ENCODE measurements around the gene ELL.

The ELL gene

GRCh38 chr19:18430417-18431144 lies 91.3 kb downstream of the ELL start:
- no peak for DNase-seq
- H3K27ac ChIP-seq (ENCODE audit: low read depth, low read length) = no peak overlapping the region

DNA sequence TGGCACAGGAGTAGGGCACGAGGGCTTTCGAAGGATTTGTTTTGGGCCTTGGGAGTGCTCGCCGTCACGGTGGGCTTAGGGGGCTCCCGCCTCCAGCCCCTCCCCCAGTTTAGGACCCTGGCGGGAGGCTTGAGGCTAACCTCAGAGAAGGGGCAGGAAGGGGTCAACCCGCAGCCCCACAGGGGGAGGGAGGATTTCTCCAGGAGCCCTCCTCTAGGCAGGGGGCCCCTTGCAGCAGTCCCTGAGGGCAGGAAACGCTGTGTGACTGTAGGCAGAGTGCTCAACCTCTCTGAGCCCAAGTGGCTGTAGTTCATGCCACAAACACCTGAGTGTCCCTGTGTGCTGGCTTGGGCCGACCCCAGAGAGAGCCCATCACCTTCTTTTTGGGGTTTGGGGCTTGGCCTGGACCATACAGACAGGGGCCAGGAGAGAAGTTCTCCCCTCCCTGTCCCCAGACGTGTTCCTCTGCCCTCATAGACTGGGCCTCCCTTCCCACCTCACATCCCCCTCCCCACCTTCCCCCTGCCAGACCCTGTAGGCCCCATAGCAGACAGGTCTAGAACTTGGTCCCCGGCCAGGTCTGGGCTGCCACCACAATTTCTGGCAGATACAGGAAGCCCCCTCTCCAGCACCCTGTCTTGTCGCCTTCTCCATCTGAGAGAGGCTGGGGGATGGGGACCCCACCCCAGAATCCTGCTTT lies 92.0 kb downstream of the ELL start:
- no peak overlapping the region for H4K5ac ChIP-seq (ENCODE audit: low read length)
- no peaks in the 10 kb centered on the region for H3K27me3 ChIP-seq (ENCODE audit: insufficient read depth, low read length, poor library complexity)
- H3K56ac ChIP-seq (ENCODE audit: low read length) = peak overlapping the region; percentile 85
- no peak overlapping the region for H2BK15ac ChIP-seq (replicated peaks; ENCODE audit: low read depth)
- no peak overlapping the region for H3K23ac ChIP-seq (ENCODE audit: low read length)
- peak overlapping the region; percentile 22 for H3K18ac ChIP-seq (ENCODE audit: low read length)
- DNase-seq = peak; percentile 51
- H3K79me2 ChIP-seq (ENCODE audit: control insufficient read depth, insufficient read depth, low read length) = no peaks in the 10 kb centered on the region
- no peak overlapping the region for H3K4me3 ChIP-seq (ENCODE audit: low read length)
- H3K4me1 ChIP-seq (ENCODE audit: control insufficient read depth, low read depth, low read length) = peaks cover 2% of the 10 kb centered on the region
- peak overlapping the region; percentile 73 for H3K27ac ChIP-seq (ENCODE audit: low read depth, low read length)
- no CpG with 5 or more reads among the region's 13 CpGs for WGBS (ENCODE audit: extremely low coverage, insufficient coverage, low lambda C conversion rate)
- peak overlapping the region; percentile 5 for H3K4ac ChIP-seq (ENCODE audit: low read depth, low read length)
- H3K9ac ChIP-seq (ENCODE audit: low read length) = peak overlapping the region; percentile 69
- no peak overlapping the region for H2BK5ac ChIP-seq (ENCODE audit: low read length)
- peak overlapping the region; percentile 36 for H3K4me2 ChIP-seq (ENCODE audit: low read length)
- H3K79me1 ChIP-seq (ENCODE audit: low read length) = no peaks in the 10 kb centered on the region
- H3K36me3 ChIP-seq (ENCODE audit: control insufficient read depth, insufficient read depth, low read length) = no peaks in the 10 kb centered on the region
- H4K8ac ChIP-seq (ENCODE audit: low read depth, low read length) = no peak overlapping the region
- no peak overlapping the region for H2BK120ac ChIP-seq (ENCODE audit: low read depth, low read length)
- no peak overlapping the region for H2AK5ac ChIP-seq (ENCODE audit: low read length)

More at GRCh38 chr19:18430417-18431144, 91.3 kb downstream of the ELL start:
- whole genome bisulfite sequencing (ENCODE audit: extremely low coverage, insufficient coverage, low lambda C conversion rate) = no CpG with 5 or more reads among the region's 21 CpGs
- no peak overlapping the region for H4K5ac ChIP-seq (ENCODE audit: low read length)
- no peak overlapping the region for H3K23ac ChIP-seq (ENCODE audit: low read length)
- no peaks in the 10 kb centered on the region for H3K79me2 ChIP-seq (ENCODE audit: control insufficient read depth, insufficient read depth, low read length)
- H3K4ac ChIP-seq (ENCODE audit: low read depth, low read length) = no peak overlapping the region
- no peak overlapping the region for H3K56ac ChIP-seq (ENCODE audit: low read length)
- no peaks in the 10 kb centered on the region for H3K27me3 ChIP-seq (ENCODE audit: insufficient read depth, low read length, poor library complexity)
- H3K4me3 ChIP-seq (ENCODE audit: low read length) = no peak overlapping the region
- no peaks in the 10 kb centered on the region for H3K79me1 ChIP-seq (ENCODE audit: low read length)
- no peaks in the 10 kb centered on the region for H3K36me3 ChIP-seq (ENCODE audit: control insufficient read depth, insufficient read depth, low read length)
- no peak overlapping the region for H2BK15ac ChIP-seq (replicated peaks; ENCODE audit: low read depth)
- H3K4me1 ChIP-seq (ENCODE audit: control insufficient read depth, low read depth, low read length) = peaks cover 2% of the 10 kb centered on the region
- H4K8ac ChIP-seq (ENCODE audit: low read depth, low read length) = no peak overlapping the region
- no peak overlapping the region for H2BK5ac ChIP-seq (ENCODE audit: low read length)
- no peak overlapping the region for H3K9ac ChIP-seq (ENCODE audit: low read length)
- no peak overlapping the region for H3K18ac ChIP-seq (ENCODE audit: low read length)
- no peak overlapping the region for H2AK5ac ChIP-seq (ENCODE audit: low read length)
- H3K4me2 ChIP-seq (ENCODE audit: low read length) = no peak overlapping the region
- H2BK120ac ChIP-seq (ENCODE audit: low read depth, low read length) = no peak overlapping the region

DNA sequence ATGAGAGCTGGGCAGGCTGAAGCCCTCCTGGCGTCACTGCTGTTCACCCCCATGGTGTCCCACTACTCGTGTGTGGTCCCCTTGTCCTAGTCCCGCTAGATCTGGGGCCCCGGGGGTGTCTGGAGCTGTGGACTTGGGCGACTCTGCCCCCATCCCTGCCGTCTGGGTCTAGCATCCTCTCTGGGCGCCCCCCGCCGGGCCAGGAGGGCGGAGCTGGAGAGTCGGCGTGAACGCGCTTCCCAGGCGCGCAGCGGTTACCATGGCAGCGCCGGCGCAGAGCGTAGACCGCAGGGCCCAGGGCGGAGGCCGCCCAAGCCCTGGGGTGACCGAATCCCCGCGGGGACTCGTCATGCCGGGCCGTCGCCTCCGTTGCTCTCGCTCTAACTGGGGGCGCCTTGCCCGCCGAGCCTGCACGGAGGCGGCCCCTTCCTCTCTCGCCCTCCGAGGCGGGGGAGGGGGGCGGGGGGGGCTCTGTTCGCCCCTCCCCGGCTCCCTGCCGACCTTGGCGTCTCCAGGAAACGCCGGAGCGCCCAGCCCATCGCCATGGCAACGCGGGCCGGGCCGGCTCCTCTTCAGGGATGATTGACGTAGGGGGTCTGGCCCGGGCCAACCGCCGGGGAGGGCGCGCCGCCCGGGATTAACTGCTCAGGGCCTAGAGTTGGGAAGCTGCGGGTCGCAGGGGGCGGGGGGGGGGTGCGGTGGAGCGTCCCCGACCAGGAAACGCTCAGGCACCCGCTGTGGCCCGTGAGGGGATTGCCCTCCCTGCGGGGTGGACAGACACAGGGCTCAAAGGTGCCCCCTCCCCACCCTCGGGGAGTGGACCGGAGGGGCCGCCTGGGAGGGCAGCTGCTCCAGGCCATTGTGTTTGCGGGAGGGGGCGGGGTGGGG lies 92.8 kb downstream of the ELL start:
- no CpG with 5 or more reads among the region's 77 CpGs for WGBS (ENCODE audit: extremely low coverage, insufficient coverage, low lambda C conversion rate)
- peak overlapping the region; percentile 69 for H3K9ac ChIP-seq (ENCODE audit: low read length)

DNA sequence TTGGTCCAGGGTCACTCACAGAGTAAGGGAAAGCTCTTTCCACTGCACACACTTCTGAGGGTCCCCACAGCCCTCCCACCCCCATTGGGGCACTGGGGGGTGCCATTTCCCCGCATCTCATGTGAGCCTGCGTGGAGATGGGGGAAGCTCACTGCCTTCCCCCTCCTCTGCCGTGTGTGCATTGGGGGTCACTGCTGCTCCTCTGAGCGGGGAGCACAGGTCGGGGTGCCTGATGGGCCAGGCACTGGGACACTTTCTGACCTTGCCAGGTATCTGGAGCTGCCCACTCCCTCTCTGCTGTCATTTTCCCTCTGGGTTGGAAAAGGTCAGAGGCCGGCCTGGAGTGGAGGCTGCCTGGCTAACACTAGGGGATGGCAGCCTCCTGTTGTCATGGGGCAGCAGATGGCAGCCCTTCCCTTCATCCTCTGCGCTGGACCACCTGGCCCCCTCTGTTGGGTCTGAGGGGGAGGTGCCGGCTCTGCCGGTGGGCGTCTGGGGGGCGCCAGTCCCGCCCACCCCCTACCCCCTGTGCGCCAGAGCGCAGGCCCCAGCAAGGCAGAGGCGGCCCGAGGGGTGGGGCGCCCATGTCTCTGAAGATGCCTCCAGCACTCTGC lies 93.6 kb downstream of the ELL start:
- Histone ChIP-seq H3K9ac (ENCODE audit: low read length) (no peak overlapping the region), H3K79me1 (ENCODE audit: low read length) (peaks cover 2% of the 10 kb centered on the region), H3K4me2 (ENCODE audit: low read length) (no peak overlapping the region), H3K36me3 (ENCODE audit: control insufficient read depth, insufficient read depth, low read length) (no peaks in the 10 kb centered on the region), H2BK120ac (ENCODE audit: low read depth, low read length) (no peak overlapping the region), H3K56ac (ENCODE audit: low read length) (no peak overlapping the region), H2BK5ac (ENCODE audit: low read length) (no peak overlapping the region), H3K27me3 (ENCODE audit: insufficient read depth, low read length, poor library complexity) (no peaks in the 10 kb centered on the region), H3K27ac (ENCODE audit: low read depth, low read length) (no peak overlapping the region), H3K4me1 (ENCODE audit: control insufficient read depth, low read depth, low read length) (peaks cover 2% of the 10 kb centered on the region), H3K4ac (ENCODE audit: low read depth, low read length) (no peak overlapping the region), H3K18ac (ENCODE audit: low read length) (no peak overlapping the region), H2AK5ac (ENCODE audit: low read length) (no peak overlapping the region), H3K79me2 (ENCODE audit: control insufficient read depth, insufficient read depth, low read length) (peaks cover under 1% of the 10 kb centered on the region), H2BK15ac (replicated peaks; ENCODE audit: low read depth) (no peak overlapping the region), H3K4me3 (ENCODE audit: low read length) (no peak overlapping the region), H4K5ac (ENCODE audit: low read length) (no peak overlapping the region), H4K8ac (ENCODE audit: low read depth, low read length) (no peak overlapping the region), H3K23ac (ENCODE audit: low read length) (no peak overlapping the region)
- no CpG with 5 or more reads among the region's 17 CpGs for WGBS (ENCODE audit: extremely low coverage, insufficient coverage, low lambda C conversion rate)
- DNase-seq = no peak

More for the DNA sequence above, 92.8 kb downstream of the ELL start:
- no peak overlapping the region for H3K4me3 ChIP-seq (ENCODE audit: low read length)
- peak overlapping the region; percentile 68 for H3K4me2 ChIP-seq (ENCODE audit: low read length)
- H2AK5ac ChIP-seq (ENCODE audit: low read length) = no peak overlapping the region
- no peak overlapping the region for H2BK120ac ChIP-seq (ENCODE audit: low read depth, low read length)
- H3K4me1 ChIP-seq (ENCODE audit: control insufficient read depth, low read depth, low read length) = peaks cover 2% of the 10 kb centered on the region
- H3K36me3 ChIP-seq (ENCODE audit: control insufficient read depth, insufficient read depth, low read length) = no peaks in the 10 kb centered on the region
- no peak overlapping the region for H2BK5ac ChIP-seq (ENCODE audit: low read length)
- peak overlapping the region; percentile 79 for H3K27ac ChIP-seq (ENCODE audit: low read depth, low read length)
- no peak overlapping the region for H2BK15ac ChIP-seq (replicated peaks; ENCODE audit: low read depth)
- H4K5ac ChIP-seq (ENCODE audit: low read length) = no peak overlapping the region
- no peaks in the 10 kb centered on the region for H3K79me2 ChIP-seq (ENCODE audit: control insufficient read depth, insufficient read depth, low read length)
- peak overlapping the region; percentile 5 for H3K4ac ChIP-seq (ENCODE audit: low read depth, low read length)
- H3K56ac ChIP-seq (ENCODE audit: low read length) = peak overlapping the region; percentile 90
- H3K27me3 ChIP-seq (ENCODE audit: insufficient read depth, low read length, poor library complexity) = no peaks in the 10 kb centered on the region
- peak; percentile 97 for DNase-seq
- H3K18ac ChIP-seq (ENCODE audit: low read length) = peak overlapping the region; percentile 22
- no peak overlapping the region for H4K8ac ChIP-seq (ENCODE audit: low read depth, low read length)
- H3K23ac ChIP-seq (ENCODE audit: low read length) = no peak overlapping the region
- no peaks in the 10 kb centered on the region for H3K79me1 ChIP-seq (ENCODE audit: low read length)

- Histone ChIP-seq H4K8ac (ENCODE audit: low read depth, low read length) (no peak overlapping the region), H3K36me3 (ENCODE audit: control insufficient read depth, insufficient read depth, low read length) (no peaks in the 10 kb centered on the region), H3K4me1 (ENCODE audit: control insufficient read depth, low read depth, low read length) (peaks cover 2% of the 10 kb centered on the region), H3K4ac (ENCODE audit: low read depth, low read length) (no peak overlapping the region), H3K4me2 (ENCODE audit: low read length) (no peak overlapping the region), H4K5ac (ENCODE audit: low read length) (no peak overlapping the region), H2BK120ac (ENCODE audit: low read depth, low read length) (no peak overlapping the region), H2BK15ac (replicated peaks; ENCODE audit: low read depth) (no peak overlapping the region), H3K9ac (ENCODE audit: low read length) (no peak overlapping the region), H3K56ac (ENCODE audit: low read length) (no peak overlapping the region), H3K27ac (ENCODE audit: low read depth, low read length) (no peak overlapping the region), H3K79me2 (ENCODE audit: control insufficient read depth, insufficient read depth, low read length) (peaks cover 2% of the 10 kb centered on the region), H3K18ac (ENCODE audit: low read length) (no peak overlapping the region), H3K27me3 (ENCODE audit: insufficient read depth, low read length, poor library complexity) (no peaks in the 10 kb centered on the region), H2BK5ac (ENCODE audit: low read length) (no peak overlapping the region), H2AK5ac (ENCODE audit: low read length) (no peak overlapping the region), H3K79me1 (ENCODE audit: low read length) (peaks cover 4% of the 10 kb centered on the region), H3K4me3 (ENCODE audit: low read length) (no peak overlapping the region), H3K23ac (ENCODE audit: low read length) (no peak overlapping the region)
- DNase-seq = no peak
- WGBS (ENCODE audit: extremely low coverage, insufficient coverage, low lambda C conversion rate) = no CpG with 5 or more reads among the region's 12 CpGs
These were observed 94.1 kb downstream of the ELL start for GRCh38 chr19:18427743-18428113.
